SK-N-MC (cell line): ENCODE results near the gene NXN.

Experiments used
- EZH2 ChIP-seq: fragments of 200-600 bp; sonication (generic); IDR thresholded peaks from one replicate; pipeline ENCODE4 v1.6.1; 2017; ENCODE audit warnings: antibody characterized with exemption
- FOXP2 ChIP-seq: optimal IDR thresholded peaks from 2 replicates; pipeline ENCODE3; 2011; ENCODE audit warnings: mild to moderate bottlenecking, moderate library complexity; ENCODE audit not compliant: insufficient read depth; ENCODE audit errors: extremely low read length, control extremely low read depth
- POLR2AphosphoS5 ChIP-seq: IDR thresholded peaks from 2 replicates; pipeline ENCODE4 v1.6.1; 2012; ENCODE audit warnings: mild to moderate bottlenecking, low read depth, low read length, borderline replicate concordance

GRCh38 chr17:806781-807522 lies 172.6 kb downstream of the NXN start:
- TF ChIP-seq EZH2 (no peak), FOXP2 (no peak), POLR2AphosphoS5 (no peak)
